Activated CD8-positive, alpha-beta memory T cell treated with anti-CD3 and anti-CD28 coated beads for 36 hours (primary cell): ENCODE results near the gene KRTAP10-2. TPM values are rescaled to one million over a fixed set of nuclear protein-coding genes. Genes with fewer than 3 reads are reported as not detected.

Experiments
- CTCF ChIA-PET: fragments of 350-600 bp; sonication (Branson Sonifier 250); formaldehyde crosslinking; loops from one replicate; lab custom pipeline; 2021; ENCODE audit warnings: antibody characterized with exemption; lab: Charles Lee
- POLR2A ChIA-PET: fragments of 350-600 bp; sonication (Branson Sonifier 250); formaldehyde crosslinking; loops from one replicate; lab custom pipeline; 2021; ENCODE audit warnings: antibody characterized with exemption; lab: Charles Lee
- total RNA-seq, 2 experiments: library from RNA; stranded (reverse); gene quantifications; one replicate each; pipeline ENCODE4 v1.2.3, GENCODE V29; 2021

The KRTAP10-2 gene
- total RNA-seq, 2 experiments from 2014 or later: not detected

- ChIA-PET POLR2A (interaction anchor here (0.6 kb wide), 1 partner anchor 279 kb away, joined by 4 read pairs; no protein-coding TSS in a partner anchor), CTCF (interaction anchor here (0.6 kb wide), 1 partner anchor 525 kb away, joined by 5 read pairs; no protein-coding TSS in a partner anchor)
These were observed 3.5 kb downstream of the KRTAP10-2 start for GRCh38 chr21:44547656-44548331.

GRCh38 chr21:44544566-44544965 is 6.7 kb downstream of the KRTAP10-2 start:
- CTCF ChIA-PET: no interaction called here
- POLR2A ChIA-PET: no interaction called here

- CTCF ChIA-PET: no interaction called here
- POLR2A ChIA-PET: no interaction called here
These were observed 8.6 kb downstream of the KRTAP10-2 start for GRCh38 chr21:44542716-44543115.

DNA sequence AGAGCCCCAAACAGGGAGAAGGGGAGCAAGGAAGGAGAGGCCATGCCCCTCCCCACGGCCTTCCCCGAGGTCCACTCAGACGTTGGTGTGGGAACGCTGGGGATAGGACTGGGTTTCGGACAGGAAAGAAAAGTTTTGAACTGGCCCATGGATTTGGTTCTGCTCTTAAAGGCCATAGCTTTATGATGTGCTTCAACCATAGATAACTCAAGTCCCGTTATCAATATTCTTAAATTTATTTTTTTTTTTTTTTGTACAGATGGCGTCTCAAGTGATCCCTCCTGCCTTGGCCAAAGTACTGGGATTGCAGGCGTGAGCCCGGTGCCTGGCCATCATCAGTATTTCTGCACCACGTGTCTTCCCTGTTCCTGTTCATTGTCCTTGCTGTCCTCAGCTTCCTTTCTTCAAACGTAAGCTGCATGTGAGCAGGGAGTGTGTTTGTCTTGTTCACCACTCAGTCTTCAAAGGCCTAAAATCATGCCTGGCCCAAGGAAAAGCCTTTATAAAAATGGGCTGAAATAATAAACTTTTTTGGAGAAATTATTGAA is 10.5 kb downstream of the KRTAP10-2 start:
- ChIA-PET CTCF (no interaction called here), POLR2A (interaction anchor here (0.6 kb wide), 1 partner anchor 556 kb away, joined by 6 read pairs; no protein-coding TSS in a partner anchor)

DNA sequence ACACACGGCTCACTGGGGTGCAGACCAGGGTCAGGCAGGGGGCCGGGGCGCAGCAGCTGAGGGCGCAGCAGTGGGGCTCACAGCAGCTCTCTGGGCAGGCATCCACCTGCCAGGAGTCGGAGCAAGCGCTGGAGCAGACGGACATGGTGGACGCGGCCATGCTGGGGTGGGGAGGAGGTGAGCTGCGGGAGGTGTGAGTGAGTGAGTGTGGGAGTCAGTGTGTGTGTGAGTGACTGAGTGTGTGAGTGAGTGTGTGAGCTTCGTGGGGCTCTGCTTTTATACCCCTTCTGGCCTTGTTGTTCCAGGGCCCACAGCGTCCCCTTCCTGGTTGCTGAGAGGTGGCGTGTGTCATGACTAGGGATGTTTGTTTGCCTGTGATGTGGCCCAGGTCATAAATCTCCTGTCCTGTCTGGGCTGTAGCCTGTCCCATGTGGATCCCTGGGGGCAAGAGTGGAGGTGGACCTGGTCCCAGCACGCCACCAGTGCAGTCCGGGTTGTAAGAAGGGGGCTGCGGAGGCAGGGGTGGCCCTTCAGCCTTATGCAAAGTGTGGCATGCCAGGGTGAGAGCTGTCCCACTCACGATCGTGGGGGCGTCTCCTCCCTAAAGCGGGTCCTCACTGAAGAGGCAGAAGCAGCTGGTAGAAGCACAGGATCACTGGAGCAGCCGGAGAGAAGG is 11.2 kb downstream of the KRTAP10-2 start, which contains the start of gene KRTAP10-1:
Gene KRTAP10-1, minus strand, starts transcription at position 205 of the 676 bp plus-strand sequence. Its CDS starts 45 bp downstream, at position 160.
- CTCF ChIA-PET: no interaction called here
- POLR2A ChIA-PET: interaction anchor here (0.6 kb wide), 1 partner anchor 555 kb away, joined by 6 read pairs; no protein-coding TSS in a partner anchor

DNA sequence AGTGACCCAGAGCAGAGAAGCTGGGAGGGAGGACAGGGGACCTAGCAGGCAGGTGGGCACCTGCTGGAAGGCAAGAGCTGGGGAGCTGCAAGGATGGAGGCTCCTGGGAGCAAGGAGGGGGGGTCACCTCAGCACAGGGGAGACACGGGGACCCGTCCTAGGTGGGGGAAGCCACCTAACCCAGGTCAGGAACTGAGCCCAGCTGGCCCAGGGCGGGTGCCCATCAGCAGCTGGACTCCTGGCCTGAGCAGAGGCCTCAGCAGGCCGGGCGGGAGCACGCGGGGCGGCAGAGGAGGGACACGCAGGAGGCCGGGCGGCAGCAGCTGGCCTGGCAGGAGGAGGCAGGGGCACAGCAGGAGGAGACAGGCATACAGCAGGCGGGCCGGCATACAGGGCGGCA is 12.3 kb downstream of the KRTAP10-2 start:
- ChIA-PET POLR2A (no interaction called here), CTCF (no interaction called here)

GRCh38 chr21:44537930-44538911 is 13.1 kb downstream of the KRTAP10-2 start:
- POLR2A ChIA-PET: no interaction called here
- CTCF ChIA-PET: no interaction called here

GRCh38 chr21:44535963-44536362 is 15.3 kb downstream of the KRTAP10-2 start:
- POLR2A ChIA-PET: no interaction called here
- CTCF ChIA-PET: no interaction called here

GRCh38 chr21:44534688-44535087 is 16.6 kb downstream of the KRTAP10-2 start:
- POLR2A ChIA-PET: no interaction called here
- CTCF ChIA-PET: no interaction called here

GRCh38 chr21:44533891-44534627 is 17.2 kb downstream of the KRTAP10-2 start:
- POLR2A ChIA-PET: no interaction called here
- CTCF ChIA-PET: no interaction called here

DNA sequence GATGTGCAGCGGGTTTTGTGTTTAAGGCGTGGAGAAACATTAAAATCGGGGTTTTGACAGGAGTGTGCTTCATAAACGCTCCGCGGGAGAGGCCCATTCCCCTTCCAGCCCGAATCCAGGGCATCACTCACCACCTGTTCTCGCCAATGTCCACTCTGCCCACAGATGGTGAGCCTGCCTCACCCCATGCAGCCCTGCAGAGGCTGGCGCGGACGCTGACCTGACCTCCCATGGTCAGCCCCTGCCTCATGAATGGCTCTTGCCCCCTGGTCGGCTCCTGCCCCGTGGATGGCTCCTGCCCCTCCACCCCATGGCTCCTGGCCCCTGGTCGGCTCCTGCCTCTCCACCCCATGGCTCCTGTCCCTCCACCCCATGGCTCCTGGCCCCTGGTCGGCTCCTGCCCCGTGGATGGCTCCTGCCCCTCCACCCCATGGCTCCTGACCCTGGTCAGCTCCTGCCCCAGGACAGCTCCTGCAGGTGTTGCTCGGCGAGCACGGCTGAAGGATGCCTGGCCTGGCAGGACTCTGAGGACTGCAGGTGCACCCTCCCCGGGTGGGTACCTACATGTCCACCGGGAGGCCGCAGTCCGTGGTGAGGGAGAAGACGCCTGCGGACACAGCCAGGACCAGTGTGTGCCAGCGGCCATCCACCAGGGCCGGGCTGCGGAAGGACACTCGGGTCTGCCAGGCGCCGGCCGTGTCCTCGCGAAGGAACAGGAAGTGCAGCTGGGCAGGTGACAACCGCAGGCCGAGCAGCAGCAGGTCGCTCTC is 18.0 kb downstream of the KRTAP10-2 start:
- POLR2A ChIA-PET: no interaction called here
- CTCF ChIA-PET: no interaction called here

DNA sequence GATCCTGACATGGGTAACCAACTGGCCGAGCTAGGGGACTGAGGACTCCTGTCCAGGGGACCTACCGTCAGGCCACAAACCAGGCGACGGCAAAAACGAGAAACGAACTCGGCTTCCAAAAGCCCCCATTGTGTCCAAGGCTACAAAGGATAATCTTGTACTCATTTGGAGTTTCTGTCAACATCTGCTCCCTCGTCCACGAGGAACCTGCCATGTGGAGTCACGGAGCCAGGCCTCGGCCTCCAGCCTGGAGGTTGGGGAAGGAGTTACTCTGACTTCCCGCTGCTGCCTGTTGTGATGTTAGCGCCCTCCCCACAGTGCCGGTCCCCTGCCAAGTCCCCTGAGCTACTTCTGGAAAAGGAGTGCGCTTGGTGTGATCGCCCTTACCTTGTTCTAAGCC is 18.6 kb downstream of the KRTAP10-2 start:
- ChIA-PET POLR2A (no interaction called here), CTCF (no interaction called here)

DNA sequence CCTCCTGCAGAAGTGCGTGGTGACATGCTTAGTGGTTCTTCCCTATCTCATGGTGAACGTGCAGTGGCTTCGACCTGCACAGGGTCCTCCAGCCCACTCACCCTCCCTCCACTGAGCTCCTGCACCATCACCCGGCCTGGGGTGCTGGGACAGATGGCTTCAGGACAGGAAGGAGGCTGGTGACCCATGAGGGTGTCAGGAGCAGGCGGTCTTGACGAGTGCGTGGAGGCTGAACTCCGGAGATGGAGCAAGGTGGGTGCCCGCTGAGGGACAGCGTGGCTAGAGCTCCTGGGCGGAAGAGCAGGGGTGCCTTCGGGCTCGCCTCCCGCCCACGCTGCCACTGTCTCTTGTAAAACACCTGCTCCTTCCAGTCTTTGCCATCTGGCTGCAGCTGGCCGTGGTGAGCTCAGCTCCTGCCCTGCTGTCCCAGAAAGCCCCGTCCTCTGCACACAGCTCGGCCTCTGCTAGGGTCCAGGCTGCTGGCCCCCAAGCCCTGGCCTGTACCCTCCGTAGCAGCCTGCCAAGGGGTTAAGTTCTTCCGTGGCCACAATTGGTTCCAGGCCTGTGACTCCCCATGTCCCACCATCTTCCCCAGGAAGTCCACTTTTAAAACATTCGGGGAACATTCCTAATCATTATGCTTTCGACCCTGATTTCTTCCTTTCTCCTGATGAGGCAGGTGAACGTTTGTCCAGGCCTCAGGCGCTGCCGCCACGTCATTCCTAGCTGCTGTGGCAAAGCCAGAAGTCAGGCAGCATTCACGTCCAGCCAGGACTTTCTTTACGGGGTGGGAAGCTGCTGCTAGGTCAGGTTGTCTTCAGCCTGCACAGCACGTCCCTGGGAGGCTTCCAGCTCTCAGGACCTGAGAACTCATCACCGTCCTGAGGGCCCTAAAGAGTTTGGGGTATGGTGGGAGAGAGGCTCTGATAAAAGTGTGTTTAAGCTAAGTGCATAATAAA is 19.4 kb downstream of the KRTAP10-2 start:
- ChIA-PET POLR2A (no interaction called here), CTCF (no interaction called here)

GRCh38 chr21:44530903-44531605 is 20.3 kb downstream of the KRTAP10-2 start:
- ChIA-PET CTCF (no interaction called here), POLR2A (no interaction called here)

DNA sequence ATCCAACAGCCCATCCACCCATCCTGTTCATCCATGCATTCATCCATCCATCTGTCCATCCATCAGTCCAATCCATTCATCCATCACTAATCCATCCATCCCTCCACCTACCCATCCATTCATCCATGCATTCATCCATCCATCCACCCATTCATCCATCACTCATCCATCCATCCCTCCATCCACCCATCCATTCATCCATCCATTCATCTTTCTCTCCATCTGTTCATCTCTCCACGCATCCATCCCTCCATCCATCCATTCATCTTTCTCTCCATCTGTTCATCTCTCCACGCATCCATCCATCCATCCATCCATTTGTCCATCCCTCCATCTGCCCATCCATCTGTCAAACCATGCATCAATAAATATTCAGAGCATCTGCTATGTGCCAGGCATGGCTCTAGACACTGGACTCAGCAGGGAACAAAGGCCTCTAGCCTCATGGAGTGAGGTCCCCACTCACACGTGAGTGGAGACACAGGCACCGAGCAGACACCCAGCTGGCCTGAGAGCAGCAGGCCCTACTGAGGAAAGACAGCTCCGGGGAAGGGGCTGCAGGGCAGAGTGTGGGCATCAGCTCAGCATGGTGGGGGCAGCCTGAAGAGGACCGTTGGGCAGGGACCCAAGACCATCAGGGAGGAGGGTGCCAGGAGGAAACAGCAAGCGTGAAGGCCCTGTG is 20.9 kb downstream of the KRTAP10-2 start:
- ChIA-PET POLR2A (no interaction called here), CTCF (no interaction called here)
